ENCODE data around the gene SOAT2. TPM values are rescaled to one million over a fixed set of nuclear protein-coding genes. Genes with fewer than 3 reads are reported as not detected.

Gene SOAT2
- total and polyA plus RNA-seq, 5 donors, result 0.07 to 0.18 (median 0.17) TPM; not detected in 2

Small RNA genes within 50 kb of the gene (microRNA-seq; reads per million reads assigned to microRNA genes)
- gene MIR6757, result 0.42 to 1.6 reads per million in 2 donors

Other genes with a start within 250 kb of the SOAT2 start
- 100 to 1,000 TPM; 104 to 259 (median 212) TPM for gene KRT8, start 198.4 kb upstream of the SOAT2 start, total RNA-seq
- gene KRT8, start 198.4 kb upstream of the SOAT2 start, polyA plus RNA-seq, result 282 TPM
- gene KRT18, start 154.4 kb upstream of the SOAT2 start, total RNA-seq, result 10 to 100 TPM; 17.9 to 44.4 (median 31.7) TPM
- gene KRT18, start 154.4 kb upstream of the SOAT2 start, polyA plus RNA-seq, result 46.7 TPM
- gene EIF4B, start 97.0 kb upstream of the SOAT2 start, total RNA-seq, result 100 to 1,000 TPM; 391 to 552 (median 433) TPM
- 65.5 TPM for gene EIF4B, start 97.0 kb upstream of the SOAT2 start, polyA plus RNA-seq
- gene TNS2, start 53.4 kb upstream of the SOAT2 start, total RNA-seq, result 100 to 1,000 TPM; 104 to 145 (median 116) TPM
- gene TNS2, start 53.4 kb upstream of the SOAT2 start, polyA plus RNA-seq, result 155 TPM
- gene SPRYD3, start 24.1 kb upstream of the SOAT2 start, total RNA-seq, result 10 to 100 TPM; 40.8 to 59.6 (median 47.1) TPM
- 29.4 TPM for gene SPRYD3, start 24.1 kb upstream of the SOAT2 start, polyA plus RNA-seq
- 100 to 1,000 TPM in 3 of 4 donors, 10 to 100 TPM in 1; 49.7 to 178 (median 146) TPM for gene IGFBP6, start 5.8 kb upstream of the SOAT2 start, total RNA-seq
- 130 TPM for gene IGFBP6, start 5.8 kb upstream of the SOAT2 start, polyA plus RNA-seq
- 10 to 100 TPM; 13.8 to 29.9 (median 22.4) TPM for gene ZNF740, start 77.2 kb downstream of the SOAT2 start, total RNA-seq
- 5.3 TPM for gene ZNF740, start 77.2 kb downstream of the SOAT2 start, polyA plus RNA-seq
- 10 to 100 TPM; 10.3 to 13.0 (median 12.3) TPM for gene CSAD, start 77.4 kb downstream of the SOAT2 start, total RNA-seq
- 16.2 TPM for gene CSAD, start 77.4 kb downstream of the SOAT2 start, polyA plus RNA-seq
- gene ITGB7, start 103.8 kb downstream of the SOAT2 start, total RNA-seq, result 1 to 10 TPM in 2 of 4 donors, under 1 TPM in 2; 0.88 to 2.8 (median 1.3) TPM
- gene ITGB7, start 103.8 kb downstream of the SOAT2 start, polyA plus RNA-seq, result 0.45 TPM
- 10 to 100 TPM; 11.7 to 26.2 (median 23.4) TPM for gene RARG, start 128.7 kb downstream of the SOAT2 start, total RNA-seq
- gene RARG, start 128.7 kb downstream of the SOAT2 start, polyA plus RNA-seq, result 10.5 TPM
- gene ESPL1, start 164.8 kb downstream of the SOAT2 start, total RNA-seq, result 1 to 10 TPM in 1 of 4 donors, under 1 TPM in 3; 0.23 to 1.2 (median 0.40) TPM
- gene ESPL1, start 164.8 kb downstream of the SOAT2 start, polyA plus RNA-seq, result 0.11 TPM
- gene PFDN5, start 192.1 kb downstream of the SOAT2 start, total RNA-seq, result 100 to 1,000 TPM; 355 to 443 (median 395) TPM
- gene PFDN5, start 192.1 kb downstream of the SOAT2 start, polyA plus RNA-seq, result 764 TPM
- 10 to 100 TPM; 28.9 to 44.3 (median 38.1) TPM for gene MYG1, start 196.2 kb downstream of the SOAT2 start, total RNA-seq
- 37.3 TPM for gene MYG1, start 196.2 kb downstream of the SOAT2 start, polyA plus RNA-seq
- gene AAAS, start 218.1 kb downstream of the SOAT2 start, total RNA-seq, result 10 to 100 TPM; 30.5 to 48.9 (median 40.0) TPM
- gene AAAS, start 218.1 kb downstream of the SOAT2 start, polyA plus RNA-seq, result 31.3 TPM
- not detected for gene SP7, start 232.9 kb downstream of the SOAT2 start, total RNA-seq
- gene SP7, start 232.9 kb downstream of the SOAT2 start, polyA plus RNA-seq, result not detected

Measured in right cardiac atrium (tissue), 5 donors.